Fibroblast of lung (primary cell): ENCODE data around the gene SCFD2. TPM values are rescaled to one million over a fixed set of nuclear protein-coding genes. Genes with fewer than 3 reads are reported as not detected.
A peak's percentile ranks its signal among the peaks of the same experiment; 100 is the strongest.

Source experiments
- DNase-seq, 2 donors: peaks; one replicate each; pipeline versions ENCODE4 v3.0.0 to v3.0.0-alpha.2; 2010; ENCODE audit warnings: low read depth in 2 of 2
- H2AFZ ChIP-seq: 2 replicates; pipeline ENCODE4 v1.5.1; 2012; ENCODE audit warnings: low read length, control low read depth, inconsistent platforms
- H3K27ac ChIP-seq: 2 replicates; pipeline ENCODE4 v1.5.1; 2011; ENCODE audit warnings: low read length, control low read depth; ENCODE audit not compliant: insufficient read depth
- H3K27me3 ChIP-seq: 2 replicates; pipeline ENCODE4 v1.5.1; 2011; ENCODE audit warnings: mild to moderate bottlenecking, low read length; ENCODE audit not compliant: control insufficient read depth, insufficient read depth
- H3K36me3 ChIP-seq: 2 replicates; pipeline ENCODE4 v1.5.1; 2011; ENCODE audit warnings: low read length; ENCODE audit not compliant: control insufficient read depth, insufficient read depth
- H3K4me1 ChIP-seq: 2 replicates; pipeline ENCODE4 v1.5.1; 2011; ENCODE audit warnings: low read length; ENCODE audit not compliant: control insufficient read depth, insufficient read depth; ENCODE audit errors: extremely low read depth
- H3K4me2 ChIP-seq: 2 replicates; pipeline ENCODE4 v1.5.1; 2011; ENCODE audit warnings: low read length, control low read depth; ENCODE audit not compliant: insufficient read depth; ENCODE audit errors: extremely low read depth
- H3K4me3 ChIP-seq, 4 experiments: fragments of 200-600 bp in 1 of 4; sonication (generic) in 1 of 4; replicated peaks in 1 of 4; 2 replicates each; pipeline ENCODE4 v1.5.1; 2011 to 2016; ENCODE audit warnings: low read length in 4 of 4, low read depth in 3 of 4, mild to moderate bottlenecking in 3 of 4, control low read depth in 2 of 4, inconsistent platforms in 1 of 4, mixed read lengths in 1 of 4; ENCODE audit not compliant: insufficient read depth in 1 of 4; ENCODE audit errors: control extremely low read depth in 1 of 4
- H3K79me2 ChIP-seq: 2 replicates; pipeline ENCODE4 v1.5.1; 2012; ENCODE audit warnings: mild to moderate bottlenecking, low read length, inconsistent platforms; ENCODE audit not compliant: control insufficient read depth, insufficient read depth
- H3K9ac ChIP-seq: 2 replicates; pipeline ENCODE4 v1.5.1; 2011; ENCODE audit warnings: mild to moderate bottlenecking, low read length, control low read depth; ENCODE audit not compliant: insufficient read depth
- H3K9me3 ChIP-seq: 2 replicates; pipeline ENCODE4 v1.5.1; 2012; ENCODE audit warnings: low read depth, low read length; ENCODE audit not compliant: control insufficient read depth, insufficient read depth
- H4K20me1 ChIP-seq: 2 replicates; pipeline ENCODE4 v1.5.1; 2011; ENCODE audit warnings: low read length; ENCODE audit not compliant: control insufficient read depth, insufficient read depth; ENCODE audit errors: extremely low read depth
- CTCF ChIP-seq, 2 donors: IDR thresholded peaks in 1 of 2; conservative IDR thresholded peaks in 1 of 2; 1 replicate in 1 of 2; 2 replicates in 1 of 2; pipeline ENCODE4 v1.5.1; 2011 to 2012; ENCODE audit warnings: low read length in 2 of 2, control low read depth in 1 of 2, inconsistent platforms in 1 of 2, low read depth in 1 of 2, mild to moderate bottlenecking in 1 of 2
- EZH2 ChIP-seq: IDR thresholded peaks from 2 replicates; pipeline ENCODE4 v1.5.1; 2012; ENCODE audit warnings: low read length, control low read depth, mild to moderate bottlenecking; ENCODE audit errors: missing control alignments
- polyA plus RNA-seq, 2 donors: library from polyadenylated mRNA; depleted of rRNA in 1 of 2; stranded (reverse) in 1 of 2; unstranded in 1 of 2; fragments of >200 nt; gene quantifications; 2 replicates each; pipeline ENCODE4 v1.2.1, GENCODE V29; 2011 to 2012; ENCODE audit warnings: missing spikeins in 1 of 2
- total RNA-seq: library from RNA; depleted of rRNA; stranded (reverse); fragments of >200 nt; gene quantifications from 2 replicates; pipeline ENCODE4 v1.2.1, GENCODE V29; 2014

The SCFD2 gene
- total and polyA plus RNA-seq, 2 donors (not counting 1 experiment from before 2014, with no cell fraction given), result 16.2 to 23.1 TPM

GRCh38 chr4:53118676-53119075 is 247.2 kb downstream of the SCFD2 start:
- Histone ChIP-seq H3K9me3 (no peaks in the 10 kb centered on the region), H3K9ac (no peak overlapping the region), H3K36me3 (no peaks in the 10 kb centered on the region), H3K79me2 (no peaks in the 10 kb centered on the region), H2AFZ (no peak overlapping the region), H3K27ac (no peak overlapping the region), H4K20me1 (no peaks in the 10 kb centered on the region), H3K27me3 (no peaks in the 10 kb centered on the region), H3K4me2 (no peak overlapping the region), H3K4me1 (peaks cover 8% of the 10 kb centered on the region), H3K4me3 (no peak overlapping the region)
- TF ChIP-seq EZH2 (no peak), CTCF (conservative IDR thresholded peaks at IDR 0.05 in 1 of 2, IDR thresholded peaks at IDR 0.05 in 1 of 2; ENCODE audit: low read depth in 1 of 2, low read length in 2 of 2) (no peak)
- no peak for DNase-seq

GRCh38 chr4:53116954-53117353 is 248.9 kb downstream of the SCFD2 start:
- Histone ChIP-seq H3K9me3 (no peaks in the 10 kb centered on the region), H4K20me1 (no peaks in the 10 kb centered on the region), H3K79me2 (no peaks in the 10 kb centered on the region), H3K4me2 (no peak overlapping the region), H2AFZ (no peak overlapping the region), H3K27ac (no peak overlapping the region), H3K9ac (no peak overlapping the region), H3K4me1 (peaks cover 6% of the 10 kb centered on the region), H3K36me3 (no peaks in the 10 kb centered on the region), H3K4me3 (no peak overlapping the region), H3K27me3 (no peaks in the 10 kb centered on the region)
- peak; percentile 12 to 62 for DNase-seq
- TF ChIP-seq CTCF (conservative IDR thresholded peaks at IDR 0.05 in 1 of 2, IDR thresholded peaks at IDR 0.05 in 1 of 2; ENCODE audit: low read depth in 1 of 2, low read length in 2 of 2) (no peak), EZH2 (no peak)

- no peak for DNase-seq
- no peak overlapping the region for H3K9ac ChIP-seq
- H3K36me3 ChIP-seq, result no peaks in the 10 kb centered on the region
- no peak overlapping the region for H3K27ac ChIP-seq
- no peak overlapping the region for H2AFZ ChIP-seq
- no peaks in the 10 kb centered on the region for H3K27me3 ChIP-seq
- no peak overlapping the region for H3K4me2 ChIP-seq
- no peaks in the 10 kb centered on the region for H3K79me2 ChIP-seq
- H4K20me1 ChIP-seq, result no peaks in the 10 kb centered on the region
- no peak overlapping the region for H3K4me3 ChIP-seq
- TF ChIP-seq CTCF (conservative IDR thresholded peaks at IDR 0.05 in 1 of 2, IDR thresholded peaks at IDR 0.05 in 1 of 2; ENCODE audit: low read depth in 1 of 2, low read length in 2 of 2), result no peak
- no peak for TF ChIP-seq EZH2
- no peaks in the 10 kb centered on the region for H3K9me3 ChIP-seq
- peaks cover 2% of the 10 kb centered on the region for H3K4me1 ChIP-seq
Observed at GRCh38 chr4:53113431-53114225, 252.2 kb downstream of the SCFD2 start.
